ENCODE data around the gene SYTL2.

The SYTL2 gene

GRCh38 chr11:85651118-85651517 lies 159.8 kb downstream of the SYTL2 start:
- no peak for DNase-seq (ENCODE audit: low read depth)

DNA sequence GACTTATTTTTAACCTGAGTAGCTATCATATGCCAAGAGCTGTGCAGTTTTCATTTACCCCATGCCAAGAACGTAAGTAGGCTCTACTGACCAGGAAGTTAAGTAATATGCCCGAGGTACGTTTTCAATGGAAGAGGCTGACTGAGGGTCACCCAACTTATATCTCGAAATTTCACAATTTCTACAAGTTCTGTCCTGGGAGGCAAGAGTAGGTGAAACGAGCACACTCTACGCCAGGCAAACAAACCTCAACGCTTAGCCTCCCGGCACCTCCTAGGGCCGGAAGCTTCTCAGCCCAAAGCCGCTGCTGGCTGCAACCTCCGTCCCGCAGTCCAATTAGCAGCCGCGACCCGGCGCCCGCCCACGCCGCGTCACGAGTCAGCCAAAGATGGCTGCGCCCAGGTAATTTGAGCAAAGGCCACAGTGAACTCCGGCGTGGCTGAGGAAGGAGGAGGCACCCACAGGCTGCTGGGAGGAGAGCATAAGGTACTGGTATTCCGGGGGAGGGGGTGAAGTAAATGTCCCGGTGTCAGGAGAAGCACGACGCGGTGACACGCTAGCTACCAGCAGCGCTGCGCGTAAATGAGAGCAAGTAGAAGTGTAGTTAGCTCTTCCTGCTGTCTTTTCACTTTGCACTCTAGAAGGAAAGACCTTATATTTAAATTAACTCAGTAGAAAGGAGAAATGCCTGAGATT lies 163.2 kb downstream of the SYTL2 start, which contains the start of gene TMEM126A:
TSS of gene TMEM126A (plus strand) at position 364 of the 696 bp plus-strand sequence. CDS start 2,289 bp downstream, outside the sequence.
- no peak for DNase-seq (ENCODE audit: low read depth)

DNA sequence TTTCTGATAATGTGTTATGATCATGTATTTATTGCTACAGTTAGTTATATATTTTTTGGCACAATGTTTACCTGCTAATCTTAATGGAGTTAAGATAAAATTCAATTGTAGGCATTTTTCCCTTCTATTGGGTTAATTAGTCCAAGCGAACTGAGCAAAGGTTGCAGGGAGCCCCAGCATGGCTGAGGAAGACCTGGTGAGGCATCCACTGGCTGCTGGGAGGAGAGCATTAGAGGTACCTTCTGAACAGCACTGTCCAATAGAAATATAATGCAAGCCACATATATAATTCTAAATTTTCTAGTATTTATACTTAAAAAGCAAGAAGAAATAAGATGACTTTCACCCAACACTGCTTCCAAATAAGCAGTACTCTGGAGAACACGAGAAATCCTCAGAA lies 163.9 kb downstream of the SYTL2 start:
- DNase-seq (ENCODE audit: low read depth) = no peak
